MCF 10A (cell line): ENCODE data around the gene KAT6B. TPM values are rescaled to one million over a fixed set of nuclear protein-coding genes. Genes with fewer than 3 reads are reported as not detected.
A peak's percentile ranks its signal among the peaks of the same experiment; 100 is the strongest.

Experiments
- BruUV-seq: library from RNA; stranded (reverse); fragments of 400-500 nt; replicated peaks from 2 replicates; lab custom pipeline; 2021; lab: Mats Ljungman, UMichigan
- CTCF ChIA-PET: fragments of 300-600 bp; sonication (Branson Sonifier 250); formaldehyde crosslinking; extraction: SDS; loops from one replicate; lab custom pipeline; 2021; ENCODE audit warnings: antibody characterized with exemption, inconsistent platforms; lab: Yijun Ruan, JAX
- POLR2A ChIA-PET: fragments of 300-600, 350-650 bp; sonication (Branson Sonifier 250); formaldehyde crosslinking; extraction: SDS; loops from one replicate; lab custom pipeline; 2020; ENCODE audit warnings: antibody characterized with exemption, inconsistent platforms; lab: Yijun Ruan, JAX
- DNase-seq: peaks from one replicate; pipeline ENCODE4 v3.0.0-alpha.2; 2018; ENCODE audit not compliant: unreplicated experiment
- H3K27ac Mint-ChIP-seq: one replicate; pipeline ENCODE4 v1.8.0; 2022; ENCODE audit warnings: mild to moderate bottlenecking, low read depth, mixed read lengths; ENCODE audit not compliant: unreplicated experiment
- H3K27me3 Mint-ChIP-seq: one replicate; pipeline ENCODE4 v1.8.0; 2022; ENCODE audit warnings: mixed read lengths; ENCODE audit not compliant: insufficient read depth, unreplicated experiment
- H3K36me3 Mint-ChIP-seq: one replicate; pipeline ENCODE4 v1.8.0; 2022; ENCODE audit warnings: mild to moderate bottlenecking, moderate library complexity, mixed read lengths; ENCODE audit not compliant: insufficient read depth, unreplicated experiment
- H3K4me1 Mint-ChIP-seq: one replicate; pipeline ENCODE4 v1.8.0; 2022; ENCODE audit warnings: mixed read lengths; ENCODE audit not compliant: insufficient read depth, unreplicated experiment
- H3K4me3 Mint-ChIP-seq: one replicate; pipeline ENCODE4 v1.8.0; 2022; ENCODE audit warnings: mild to moderate bottlenecking, moderate library complexity, mixed read lengths; ENCODE audit not compliant: unreplicated experiment
- H3K9me3 Mint-ChIP-seq: one replicate; pipeline ENCODE4 v1.8.0; 2022; ENCODE audit warnings: mixed read lengths; ENCODE audit not compliant: unreplicated experiment
- CTCF ChIP-seq: fragments of 200-600 bp; IDR thresholded peaks from one replicate; pipeline ENCODE4 v1.8.0; 2022; ENCODE audit warnings: antibody characterized with exemption, mild to moderate bottlenecking; ENCODE audit not compliant: unreplicated experiment
- intact Hi-C: fragments of 100-400 bp; cut with micrococcal nuclease; formaldehyde crosslinking; loops from 2 replicates; pipeline ENCODE4 v1.14.1; 2022
- total RNA-seq: library from RNA; stranded (reverse); gene quantifications from 2 replicates; pipeline ENCODE4 v1.2.3, GENCODE V29; 2022

The KAT6B gene
- total RNA-seq, 1 experiment from 2014 or later: 18.3 TPM

GRCh38 chr10:74839708-74840107, 13.3 kb downstream of the KAT6B start:
- Mint-ChIP-seq H3K27ac (no peak overlapping the region), H3K4me3 (no peak overlapping the region)
- POLR2A ChIA-PET: no interaction called here

DNA sequence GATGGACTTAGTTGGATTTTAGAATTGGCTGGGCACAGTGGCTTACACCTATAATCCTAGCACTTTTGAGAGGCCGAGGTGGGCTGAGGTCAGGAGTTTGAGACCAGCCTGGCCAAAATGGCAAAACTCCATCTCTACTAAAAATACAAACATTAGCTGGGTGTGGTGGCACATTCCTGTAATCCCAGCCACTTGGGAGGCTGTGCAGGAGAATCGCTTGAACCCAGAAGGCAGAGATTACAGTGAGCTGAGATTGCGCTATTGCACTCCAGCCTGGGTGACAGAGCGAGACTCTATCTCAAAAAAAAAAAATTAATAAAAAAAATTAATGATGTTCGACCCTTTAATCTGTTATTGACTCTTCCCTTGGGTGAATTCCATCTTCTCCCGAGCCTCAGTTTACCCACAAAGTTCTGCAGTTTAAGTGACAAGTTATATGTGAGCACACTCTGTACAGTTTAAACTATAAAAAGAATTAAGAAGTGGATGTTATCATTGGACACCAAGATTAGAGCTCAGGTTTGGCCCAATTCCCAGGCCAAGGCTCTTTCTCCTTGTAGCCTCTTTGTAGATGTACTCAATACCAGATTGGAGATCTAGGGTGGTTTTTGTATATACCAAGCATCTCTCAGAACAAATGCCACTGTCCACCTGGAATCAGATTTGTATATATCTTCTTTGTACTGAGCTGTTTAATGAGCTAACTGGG, 15.0 kb downstream of the KAT6B start:
- POLR2A ChIA-PET: interaction anchor here (0.6 to 1.6 kb wide), 3 partner anchors 18 to 23 kb away, joined by 3 to 4 read pairs (median 3); no protein-coding TSS in a partner anchor
- H3K27me3 Mint-ChIP-seq: no peaks in the 10 kb centered on the region

More at GRCh38 chr10:74839708-74840107, 13.3 kb downstream of the KAT6B start:
- Mint-ChIP-seq H3K36me3 (peaks cover 28% of the 10 kb centered on the region), H3K9me3 (no peaks in the 10 kb centered on the region), H3K27me3 (no peaks in the 10 kb centered on the region), H3K4me1 (no peaks in the 10 kb centered on the region)
- CTCF ChIA-PET: no interaction called here
- BruUV-seq: no TSS peak
- intact Hi-C loops: no loop called here
- TF ChIP-seq CTCF: no peak
- no peak for DNase-seq

DNA sequence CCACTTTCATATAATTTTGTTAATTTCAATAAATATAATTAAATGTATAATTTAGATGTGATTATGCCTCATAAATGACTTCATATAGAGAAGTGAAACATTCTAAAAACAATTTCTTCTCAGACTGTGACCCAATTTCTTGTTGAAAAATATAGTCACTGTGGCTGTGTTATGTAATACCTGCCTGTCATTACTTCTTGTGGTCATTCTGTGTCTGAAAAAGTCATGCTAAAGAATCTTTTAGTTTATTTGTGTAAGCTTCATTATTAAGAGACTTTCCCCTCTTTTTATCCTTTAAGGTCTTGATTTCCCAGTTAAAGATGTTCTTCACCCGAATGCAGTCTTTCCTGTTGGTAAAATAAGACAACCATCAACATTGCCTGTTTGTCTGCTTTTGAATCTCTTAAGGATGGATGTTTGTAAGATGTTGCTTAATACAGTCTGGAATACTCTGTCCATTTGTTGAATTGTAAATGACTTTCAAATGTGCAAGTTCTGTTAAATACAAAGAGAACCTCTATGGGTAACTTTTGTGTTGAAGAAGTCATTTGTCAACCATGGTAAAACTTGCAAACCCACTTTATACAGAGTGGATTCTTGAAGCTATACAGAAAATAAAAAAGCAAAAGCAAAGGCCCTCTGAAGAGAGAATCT, 16.0 kb downstream of the KAT6B start:
- Mint-ChIP-seq H3K36me3 (peaks cover 41% of the 10 kb centered on the region), H3K4me1 (no peaks in the 10 kb centered on the region), H3K4me3 (no peak overlapping the region), H3K27ac (no peak overlapping the region), H3K27me3 (no peaks in the 10 kb centered on the region), H3K9me3 (no peaks in the 10 kb centered on the region)
- DNase-seq: no peak
- CTCF ChIA-PET: interaction anchor here (0.9 kb wide), 1 partner anchor 51 kb away, joined by 3 read pairs; no protein-coding TSS in a partner anchor
- intact Hi-C loops: no loop called here
- BruUV-seq: no TSS peak
- POLR2A ChIA-PET: interaction anchor here (1.2 kb wide), 1 partner anchor 19 kb away, joined by 4 read pairs; no protein-coding TSS in a partner anchor
- no peak for TF ChIP-seq CTCF

More for the DNA sequence above, 15.0 kb downstream of the KAT6B start:
- no peak for TF ChIP-seq CTCF
- Mint-ChIP-seq H3K36me3 (peaks cover 34% of the 10 kb centered on the region), H3K4me3 (no peak overlapping the region), H3K9me3 (no peaks in the 10 kb centered on the region), H3K27ac (no peak overlapping the region), H3K4me1 (no peaks in the 10 kb centered on the region)
- BruUV-seq: no TSS peak
- intact Hi-C loops: no loop called here
- CTCF ChIA-PET: interaction anchor here (0.9 kb wide), 1 partner anchor 52 kb away, joined by 3 read pairs; no protein-coding TSS in a partner anchor
- DNase-seq: no peak

GRCh38 chr10:74846958-74847357, 20.6 kb downstream of the KAT6B start:
- peak overlapping the region; percentile 39 for H3K27ac Mint-ChIP-seq
- intact Hi-C loops: no loop called here
- ChIA-PET POLR2A (interaction anchor here (0.6 to 1.0 kb wide), 2 partner anchors 15 to 179 kb away, joined by 4 read pairs; no protein-coding TSS in a partner anchor), CTCF (no interaction called here)
- BruUV-seq: no TSS peak
- no peaks in the 10 kb centered on the region for H3K9me3 Mint-ChIP-seq
- no peak for TF ChIP-seq CTCF
- DNase-seq: no peak
- H3K4me3 Mint-ChIP-seq: no peak overlapping the region
- peaks cover 4% of the 10 kb centered on the region for H3K4me1 Mint-ChIP-seq
- H3K36me3 Mint-ChIP-seq: peaks cover 29% of the 10 kb centered on the region
- H3K27me3 Mint-ChIP-seq: no peaks in the 10 kb centered on the region
